ENCODE results near the gene HCN2.
"Not testable (repeated sequence)": the region's sequence is repeated elsewhere in the genome, so short reads cannot be mapped to it uniquely, and the experiment has no call there.

HCN2 gene

GRCh38 chr19:605061-605971 is 15.6 kb downstream of the HCN2 start:
- DNase-seq = not testable (repeated sequence)

- DNase-seq = no peak
Observed at GRCh38 chr19:607301-608154, 17.8 kb downstream of the HCN2 start.

GRCh38 chr19:608155-609003 is 18.7 kb downstream of the HCN2 start:
- no peak for DNase-seq

GRCh38 chr19:609004-609346 is 19.3 kb downstream of the HCN2 start:
- DNase-seq = no peak

- no peak for DNase-seq
Observed at GRCh38 chr19:610071-610800, 20.6 kb downstream of the HCN2 start.

- DNase-seq = peak; percentile 66
Observed at GRCh38 chr19:610801-611480, 21.3 kb downstream of the HCN2 start.

GRCh38 chr19:611481-611868 is 21.8 kb downstream of the HCN2 start:
- DNase-seq = no peak

- no peak for DNase-seq
Observed at GRCh38 chr19:612941-613340, 23.3 kb downstream of the HCN2 start.

- no peak for DNase-seq
Observed at GRCh38 chr19:613732-614567, 24.3 kb downstream of the HCN2 start.

- DNase-seq = no peak
Observed at GRCh38 chr19:615619-616018, 25.9 kb downstream of the HCN2 start.

GRCh38 chr19:616062-616700 is 26.5 kb downstream of the HCN2 start:
- DNase-seq = no peak

GRCh38 chr19:616747-617526 is 27.3 kb downstream of the HCN2 start:
- no peak for DNase-seq

- DNase-seq = no peak
Observed at GRCh38 chr19:617551-618246, 28.0 kb downstream of the HCN2 start.

GRCh38 chr19:618247-618619 is 28.6 kb downstream of the HCN2 start:
- no peak for DNase-seq

- peak; percentile 11 for DNase-seq
Observed at GRCh38 chr19:618674-619285, 29.1 kb downstream of the HCN2 start.

- DNase-seq = no peak
Observed at GRCh38 chr19:619286-620002, 29.8 kb downstream of the HCN2 start.

GRCh38 chr19:620166-620862 is 30.6 kb downstream of the HCN2 start:
- DNase-seq = no peak
